ENCODE measurements around the gene AQP1. TPM values are rescaled to one million over a fixed set of nuclear protein-coding genes. Genes with fewer than 3 reads are reported as not detected.
A peak's percentile ranks its signal among the peaks of the same experiment; 100 is the strongest.

Gene AQP1
- polyA plus RNA-seq, 3 donors = 0.03 TPM; not detected in 2

DNA sequence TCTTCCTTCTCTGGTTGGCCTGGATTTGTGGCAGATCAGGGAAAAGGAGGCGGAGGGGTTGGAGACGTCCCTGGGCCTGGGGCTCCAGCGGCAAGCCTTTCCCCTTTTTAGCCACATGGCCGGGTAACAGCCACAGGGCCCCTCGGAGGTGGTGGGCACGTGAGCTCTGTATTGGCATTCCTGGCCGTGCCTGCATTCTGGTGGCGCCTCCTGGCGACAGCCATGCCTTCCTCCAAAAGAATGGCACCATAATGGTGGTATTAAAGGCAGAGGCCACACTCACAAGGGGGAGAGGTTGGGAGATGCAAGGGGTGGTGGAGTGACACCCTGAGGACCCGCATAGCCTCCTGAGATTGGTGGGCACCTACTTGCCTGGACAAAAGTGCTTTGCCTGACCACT, 3.0 kb upstream of the AQP1 start:
- intact Hi-C loops (cut with micrococcal nuclease) = no loop called here
- Mint-ChIP-seq H3K4me1 (no peaks in the 10 kb centered on the region), H3K27me3 (ENCODE audit: low read depth in 3 of 3) (peaks cover 0 to 2% (median 0%) of the 10 kb centered on the region in 3 donors), H3K36me3 (no peaks in the 10 kb centered on the region), H3K4me3 (no peak overlapping the region), H3K9me3 (no peaks in the 10 kb centered on the region), H3K27ac (peak overlapping the region in 1 of 7 donors; percentile 50)
- no peaks in the 10 kb centered on the region for H3K4me1 ChIP-seq (ENCODE audit: control insufficient read depth in 1 of 2, insufficient read depth in 2 of 2, low read length in 2 of 2)
- H3K9ac ChIP-seq (ENCODE audit: insufficient read depth, low read length, poor library complexity, severe bottlenecking) = no peak overlapping the region
- no peak overlapping the region for H2AFZ ChIP-seq (ENCODE audit: insufficient read depth, low read depth, low read length, poor library complexity, severe bottlenecking)
- no peak overlapping the region for H3K4me2 ChIP-seq (replicated peaks; ENCODE audit: extremely low read depth, low read length, poor library complexity, severe bottlenecking)
- TF ChIP-seq, protein P1, sequence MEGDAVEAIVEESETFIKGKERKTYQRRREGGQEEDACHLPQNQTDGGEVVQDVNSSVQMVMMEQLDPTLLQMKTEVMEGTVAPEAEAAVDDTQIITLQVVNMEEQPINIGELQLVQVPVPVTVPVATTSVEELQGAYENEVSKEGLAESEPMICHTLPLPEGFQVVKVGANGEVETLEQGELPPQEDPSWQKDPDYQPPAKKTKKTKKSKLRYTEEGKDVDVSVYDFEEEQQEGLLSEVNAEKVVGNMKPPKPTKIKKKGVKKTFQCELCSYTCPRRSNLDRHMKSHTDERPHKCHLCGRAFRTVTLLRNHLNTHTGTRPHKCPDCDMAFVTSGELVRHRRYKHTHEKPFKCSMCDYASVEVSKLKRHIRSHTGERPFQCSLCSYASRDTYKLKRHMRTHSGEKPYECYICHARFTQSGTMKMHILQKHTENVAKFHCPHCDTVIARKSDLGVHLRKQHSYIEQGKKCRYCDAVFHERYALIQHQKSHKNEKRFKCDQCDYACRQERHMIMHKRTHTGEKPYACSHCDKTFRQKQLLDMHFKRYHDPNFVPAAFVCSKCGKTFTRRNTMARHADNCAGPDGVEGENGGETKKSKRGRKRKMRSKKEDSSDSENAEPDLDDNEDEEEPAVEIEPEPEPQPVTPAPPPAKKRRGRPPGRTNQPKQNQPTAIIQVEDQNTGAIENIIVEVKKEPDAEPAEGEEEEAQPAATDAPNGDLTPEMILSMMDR (IDR thresholded peaks at IDR 0.05) = no peak
- DNase-seq = no peak
- H3K4me3 ChIP-seq (replicated peaks in 1 of 3; ENCODE audit: low read depth in 2 of 3, low read length in 3 of 3) = no peak overlapping the region
- no peaks in the 10 kb centered on the region for H3K27me3 ChIP-seq (ENCODE audit: control insufficient read depth in 2 of 2, insufficient read depth in 2 of 2, low read length in 2 of 2)
- no peaks in the 10 kb centered on the region for H4K20me1 ChIP-seq (ENCODE audit: insufficient read depth, low read length)
- no peaks in the 10 kb centered on the region for H3K79me2 ChIP-seq (ENCODE audit: insufficient read depth, low read length)
- H3K9me3 ChIP-seq (replicated peaks in 1 of 2; ENCODE audit: control insufficient read depth in 1 of 2, insufficient read depth in 1 of 2, low read length in 2 of 2) = no peaks in the 10 kb centered on the region
- H3K36me3 ChIP-seq (replicated peaks in 1 of 2; ENCODE audit: control insufficient read depth in 1 of 2, insufficient read depth in 2 of 2, low read length in 2 of 2) = no peaks in the 10 kb centered on the region
- no peak overlapping the region for H3K27ac ChIP-seq (ENCODE audit: low read depth in 1 of 2, low read length in 2 of 2)
- 89% methylated on average over 8 of the region's 10 CpGs for WGBS (ENCODE audit: insufficient coverage)

DNA sequence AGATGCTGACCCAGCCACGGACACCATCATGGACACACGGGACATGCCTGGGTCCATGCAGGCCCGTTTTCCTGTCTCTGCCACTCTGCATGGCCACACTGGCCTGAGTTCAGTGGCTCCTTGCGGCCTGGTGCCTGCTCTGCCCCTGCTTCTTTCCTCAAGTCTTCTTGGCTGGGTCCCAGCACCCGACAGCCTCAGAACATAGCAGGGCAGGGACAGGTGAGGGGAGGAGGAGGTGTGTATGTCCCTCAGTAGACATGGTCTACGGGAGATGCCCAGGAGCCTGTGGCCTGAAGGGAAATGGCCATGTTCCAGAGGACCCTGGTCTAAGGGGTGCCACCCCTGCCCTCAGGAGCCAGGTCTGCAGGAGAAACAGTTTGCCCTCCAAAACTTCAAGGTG, 2.2 kb upstream of the AQP1 start:
- no peak overlapping the region for H3K27ac ChIP-seq (ENCODE audit: low read depth in 1 of 2, low read length in 2 of 2)
- no peak overlapping the region for H2AFZ ChIP-seq (ENCODE audit: insufficient read depth, low read depth, low read length, poor library complexity, severe bottlenecking)
- Mint-ChIP-seq H3K27me3 (ENCODE audit: low read depth in 3 of 3) (peaks cover 0 to 2% (median 0%) of the 10 kb centered on the region in 3 donors), H3K9me3 (no peaks in the 10 kb centered on the region), H3K27ac (no peak overlapping the region), H3K36me3 (no peaks in the 10 kb centered on the region), H3K4me3 (no peak overlapping the region), H3K4me1 (no peaks in the 10 kb centered on the region)
- no peaks in the 10 kb centered on the region for H3K36me3 ChIP-seq (replicated peaks in 1 of 2; ENCODE audit: control insufficient read depth in 1 of 2, insufficient read depth in 2 of 2, low read length in 2 of 2)
- TF ChIP-seq, protein P1 (IDR thresholded peaks at IDR 0.05) = no peak
- H3K9ac ChIP-seq (ENCODE audit: insufficient read depth, low read length, poor library complexity, severe bottlenecking) = no peak overlapping the region
- H3K4me2 ChIP-seq (replicated peaks; ENCODE audit: extremely low read depth, low read length, poor library complexity, severe bottlenecking) = no peak overlapping the region
- WGBS (ENCODE audit: insufficient coverage) = 98% methylated on average over 6 of the region's 6 CpGs
- no peaks in the 10 kb centered on the region for H3K4me1 ChIP-seq (ENCODE audit: control insufficient read depth in 1 of 2, insufficient read depth in 2 of 2, low read length in 2 of 2)
- no peaks in the 10 kb centered on the region for H3K79me2 ChIP-seq (ENCODE audit: insufficient read depth, low read length)
- H3K4me3 ChIP-seq (replicated peaks in 1 of 3; ENCODE audit: low read depth in 2 of 3, low read length in 3 of 3) = no peak overlapping the region
- intact Hi-C loops (cut with micrococcal nuclease) = no loop called here
- H4K20me1 ChIP-seq (ENCODE audit: insufficient read depth, low read length) = no peaks in the 10 kb centered on the region
- no peaks in the 10 kb centered on the region for H3K9me3 ChIP-seq (replicated peaks in 1 of 2; ENCODE audit: control insufficient read depth in 1 of 2, insufficient read depth in 1 of 2, low read length in 2 of 2)
- DNase-seq = no peak
- no peaks in the 10 kb centered on the region for H3K27me3 ChIP-seq (ENCODE audit: control insufficient read depth in 2 of 2, insufficient read depth in 2 of 2, low read length in 2 of 2)

All from CD14-positive monocyte (primary cell).